Measurements from ENCODE around the gene RAB30. TPM values are rescaled to one million over a fixed set of nuclear protein-coding genes. Genes with fewer than 3 reads are reported as not detected.

Gene RAB30
- total and polyA plus RNA-seq, 5 donors from 2014 or later: 13.3 to 66.3 (median 22.2) TPM

- Histone ChIP-seq H3K9me3 (ENCODE audit: control insufficient read depth in 2 of 2, low read length in 2 of 2) (no peaks in the 10 kb centered on the region), H3K4me3 (ENCODE audit: low read depth, low read length) (peak overlapping the region; percentile 87), H3K27ac (ENCODE audit: insufficient read depth, low read length, poor library complexity, severe bottlenecking) (peak overlapping the region; percentile 93), H3K4me1 (ENCODE audit: control insufficient read depth, insufficient read depth, low read length, poor library complexity, severe bottlenecking) (peaks cover 44% of the 10 kb centered on the region), H3K36me3 (ENCODE audit: control insufficient read depth, insufficient read depth, low read length) (no peaks in the 10 kb centered on the region), H3K27me3 (ENCODE audit: control insufficient read depth, insufficient read depth, low read length) (no peaks in the 10 kb centered on the region)
- H3K9me3 Mint-ChIP-seq: peaks cover 0 to 2% (median 0%) of the 10 kb centered on the region in 7 donors
- H3K4me3 Mint-ChIP-seq: peak overlapping the region in 1 of 4 donors; percentile 87
- peaks cover 27 to 49% (median 33%) of the 10 kb centered on the region in 4 donors for H3K4me1 Mint-ChIP-seq
- H3K36me3 Mint-ChIP-seq: peaks cover 14% of the 10 kb centered on the region
- no peak for ATAC-seq (ENCODE audit: low read depth in 2 of 2)
- H3K27me3 Mint-ChIP-seq: no peaks in the 10 kb centered on the region
- H3K27ac Mint-ChIP-seq: no peak overlapping the region
- no peak for DNase-seq
Observed at GRCh38 chr11:83070044-83070701, 1.5 kb downstream of the RAB30 start.

- peaks cover 25 to 48% (median 33%) of the 10 kb centered on the region in 4 donors for H3K4me1 Mint-ChIP-seq
- no peaks in the 10 kb centered on the region for H3K9me3 ChIP-seq (ENCODE audit: control insufficient read depth in 2 of 2, low read length in 2 of 2)
- H3K36me3 Mint-ChIP-seq: peaks cover 10% of the 10 kb centered on the region
- H3K27me3 ChIP-seq (ENCODE audit: control insufficient read depth, insufficient read depth, low read length): no peaks in the 10 kb centered on the region
- no peaks in the 10 kb centered on the region for H3K27me3 Mint-ChIP-seq
- no peak for DNase-seq
- peak overlapping the region; percentile 87 for H3K4me3 ChIP-seq (ENCODE audit: low read depth, low read length)
- H3K27ac Mint-ChIP-seq: peak overlapping the region in 2 of 3 donors; percentile 10 to 48
- no peaks in the 10 kb centered on the region for H3K36me3 ChIP-seq (ENCODE audit: control insufficient read depth, insufficient read depth, low read length)
- no peak overlapping the region for H3K27ac ChIP-seq (ENCODE audit: insufficient read depth, low read length, poor library complexity, severe bottlenecking)
- peak overlapping the region in 1 of 4 donors; percentile 87 for H3K4me3 Mint-ChIP-seq
- peaks cover 38% of the 10 kb centered on the region for H3K4me1 ChIP-seq (ENCODE audit: control insufficient read depth, insufficient read depth, low read length, poor library complexity, severe bottlenecking)
- ATAC-seq (ENCODE audit: low read depth in 2 of 2): no peak
- H3K9me3 Mint-ChIP-seq: no peaks in the 10 kb centered on the region
Observed at GRCh38 chr11:83069441-83070043, 2.2 kb downstream of the RAB30 start.

- H3K9me3 ChIP-seq (ENCODE audit: control insufficient read depth in 2 of 2, low read length in 2 of 2): no peaks in the 10 kb centered on the region
- no peak overlapping the region for H3K4me3 ChIP-seq (ENCODE audit: low read depth, low read length)
- H3K27ac ChIP-seq (ENCODE audit: insufficient read depth, low read length, poor library complexity, severe bottlenecking): no peak overlapping the region
- H3K27me3 ChIP-seq (ENCODE audit: control insufficient read depth, insufficient read depth, low read length): no peaks in the 10 kb centered on the region
- no peak for DNase-seq
- no peaks in the 10 kb centered on the region for H3K36me3 ChIP-seq (ENCODE audit: control insufficient read depth, insufficient read depth, low read length)
- H3K4me1 Mint-ChIP-seq: peaks cover 29 to 49% (median 36%) of the 10 kb centered on the region in 4 donors
- H3K4me3 Mint-ChIP-seq: peak overlapping the region in 1 of 4 donors; percentile 87
- peaks cover 10% of the 10 kb centered on the region for H3K36me3 Mint-ChIP-seq
- no peak for ATAC-seq (ENCODE audit: low read depth in 2 of 2)
- peak overlapping the region in 1 of 3 donors; percentile 35 for H3K27ac Mint-ChIP-seq
- H3K27me3 Mint-ChIP-seq: no peaks in the 10 kb centered on the region
- H3K4me1 ChIP-seq (ENCODE audit: control insufficient read depth, insufficient read depth, low read length, poor library complexity, severe bottlenecking): peaks cover 34% of the 10 kb centered on the region
- H3K9me3 Mint-ChIP-seq: no peaks in the 10 kb centered on the region
Observed at GRCh38 chr11:83068568-83068967, 3.1 kb downstream of the RAB30 start.

- peak overlapping the region; percentile 75 for H3K4me3 ChIP-seq (ENCODE audit: low read depth, low read length)
- peak overlapping the region; percentile 72 for H3K27ac ChIP-seq (ENCODE audit: insufficient read depth, low read length, poor library complexity, severe bottlenecking)
- H3K4me1 ChIP-seq (ENCODE audit: control insufficient read depth, insufficient read depth, low read length, poor library complexity, severe bottlenecking): peaks cover 29% of the 10 kb centered on the region
- H3K9me3 Mint-ChIP-seq: no peaks in the 10 kb centered on the region
- H3K4me3 Mint-ChIP-seq: peak overlapping the region; percentile 59 to 90 (median 86)
- DNase-seq (no peak), ATAC-seq (ENCODE audit: low read depth in 2 of 2) (no peak)
- peaks cover 29% of the 10 kb centered on the region for H3K36me3 Mint-ChIP-seq
- H3K4me1 Mint-ChIP-seq: peaks cover 39 to 75% (median 57%) of the 10 kb centered on the region in 4 donors
- H3K36me3 ChIP-seq (ENCODE audit: control insufficient read depth, insufficient read depth, low read length): no peaks in the 10 kb centered on the region
- no peaks in the 10 kb centered on the region for H3K9me3 ChIP-seq (ENCODE audit: control insufficient read depth in 2 of 2, low read length in 2 of 2)
- peak overlapping the region; percentile 93 to 97 (median 97) for H3K27ac Mint-ChIP-seq
- H3K27me3 ChIP-seq (ENCODE audit: control insufficient read depth, insufficient read depth, low read length): no peaks in the 10 kb centered on the region
- H3K27me3 Mint-ChIP-seq: no peaks in the 10 kb centered on the region
Observed at GRCh38 chr11:83064011-83064410, 7.7 kb downstream of the RAB30 start.

- Mint-ChIP-seq H3K4me1 (peaks cover 32 to 76% (median 49%) of the 10 kb centered on the region in 4 donors), H3K27ac (peak overlapping the region; percentile 93 to 97 (median 97)), H3K36me3 (peaks cover 25% of the 10 kb centered on the region), H3K4me3 (peak overlapping the region; percentile 85 to 95 (median 89)), H3K9me3 (no peaks in the 10 kb centered on the region), H3K27me3 (no peaks in the 10 kb centered on the region)
- ATAC-seq (ENCODE audit: low read depth in 2 of 2): peak; percentile 77 to 80
- Histone ChIP-seq H3K9me3 (ENCODE audit: control insufficient read depth in 2 of 2, low read length in 2 of 2) (no peaks in the 10 kb centered on the region), H3K27me3 (ENCODE audit: control insufficient read depth, insufficient read depth, low read length) (no peaks in the 10 kb centered on the region), H3K4me3 (ENCODE audit: low read depth, low read length) (peak overlapping the region; percentile 75), H3K4me1 (ENCODE audit: control insufficient read depth, insufficient read depth, low read length, poor library complexity, severe bottlenecking) (peaks cover 29% of the 10 kb centered on the region), H3K27ac (ENCODE audit: insufficient read depth, low read length, poor library complexity, severe bottlenecking) (peak overlapping the region; percentile 72), H3K36me3 (ENCODE audit: control insufficient read depth, insufficient read depth, low read length) (no peaks in the 10 kb centered on the region)
- peak in 2 of 3 donors; percentile 62 to 79 for DNase-seq
Observed at GRCh38 chr11:83063073-83063754, 8.5 kb downstream of the RAB30 start.

GRCh38 chr11:83061883-83062282 is 9.8 kb downstream of the RAB30 start:
- Mint-ChIP-seq H3K27me3 (no peaks in the 10 kb centered on the region), H3K4me3 (peak overlapping the region; percentile 50 to 90 (median 72)), H3K9me3 (no peaks in the 10 kb centered on the region), H3K36me3 (peaks cover 19% of the 10 kb centered on the region), H3K4me1 (peaks cover 30 to 71% (median 48%) of the 10 kb centered on the region in 4 donors), H3K27ac (peak overlapping the region; percentile 93 to 97 (median 97))
- H3K36me3 ChIP-seq (ENCODE audit: control insufficient read depth, insufficient read depth, low read length): no peaks in the 10 kb centered on the region
- ATAC-seq (ENCODE audit: low read depth in 2 of 2) (peak; percentile 33 to 42), DNase-seq (peak in 2 of 3 donors; percentile 35 to 79)
- H3K27me3 ChIP-seq (ENCODE audit: control insufficient read depth, insufficient read depth, low read length): no peaks in the 10 kb centered on the region
- peak overlapping the region; percentile 55 for H3K4me3 ChIP-seq (ENCODE audit: low read depth, low read length)
- no peaks in the 10 kb centered on the region for H3K9me3 ChIP-seq (ENCODE audit: control insufficient read depth in 2 of 2, low read length in 2 of 2)
- peaks cover 29% of the 10 kb centered on the region for H3K4me1 ChIP-seq (ENCODE audit: control insufficient read depth, insufficient read depth, low read length, poor library complexity, severe bottlenecking)
- peak overlapping the region; percentile 72 for H3K27ac ChIP-seq (ENCODE audit: insufficient read depth, low read length, poor library complexity, severe bottlenecking)

GRCh38 chr11:83060965-83061364 is 10.7 kb downstream of the RAB30 start:
- ATAC-seq (ENCODE audit: low read depth in 2 of 2) (no peak), DNase-seq (no peak)
- H3K4me1 Mint-ChIP-seq: peaks cover 36 to 75% (median 51%) of the 10 kb centered on the region in 4 donors
- H3K36me3 ChIP-seq (ENCODE audit: control insufficient read depth, insufficient read depth, low read length): no peaks in the 10 kb centered on the region
- no peaks in the 10 kb centered on the region for H3K27me3 ChIP-seq (ENCODE audit: control insufficient read depth, insufficient read depth, low read length)
- peak overlapping the region in 1 of 4 donors; percentile 32 for H3K4me3 Mint-ChIP-seq
- H3K4me3 ChIP-seq (ENCODE audit: low read depth, low read length): no peak overlapping the region
- H3K9me3 ChIP-seq (ENCODE audit: control insufficient read depth in 2 of 2, low read length in 2 of 2): no peaks in the 10 kb centered on the region
- H3K27ac Mint-ChIP-seq: peak overlapping the region in 2 of 3 donors; percentile 65 to 93
- peaks cover 0 to 1% (median 0%) of the 10 kb centered on the region in 7 donors for H3K9me3 Mint-ChIP-seq
- H3K27ac ChIP-seq (ENCODE audit: insufficient read depth, low read length, poor library complexity, severe bottlenecking): no peak overlapping the region
- peaks cover 25% of the 10 kb centered on the region for H3K4me1 ChIP-seq (ENCODE audit: control insufficient read depth, insufficient read depth, low read length, poor library complexity, severe bottlenecking)
- peaks cover 22% of the 10 kb centered on the region for H3K36me3 Mint-ChIP-seq
- H3K27me3 Mint-ChIP-seq: no peaks in the 10 kb centered on the region
